Measurements from ENCODE around the gene SDCBP2. TPM values are rescaled to one million over a fixed set of nuclear protein-coding genes. Genes with fewer than 3 reads are reported as not detected.

SDCBP2 gene
- total RNA-seq, 1 experiment from 2014 or later, result 0.50 TPM

GRCh38 chr20:1334761-1335160, 5.8 kb upstream of the SDCBP2 start:
- in situ Hi-C loops (cut with HindIII; ENCODE audit: low pct_unique_long_range_greater_than_20kb, low sequenced_read_pairs), result no loop called here
- peak; percentile 59 for DNase-seq (ENCODE audit: low read depth, low spot score)

GRCh38 chr20:1334370-1334731, 5.4 kb upstream of the SDCBP2 start:
- in situ Hi-C loops (cut with HindIII; ENCODE audit: low pct_unique_long_range_greater_than_20kb, low sequenced_read_pairs), result no loop called here
- DNase-seq (ENCODE audit: low read depth, low spot score), result no peak

- DNase-seq (ENCODE audit: low read depth, low spot score), result no peak
- in situ Hi-C loops (cut with HindIII; ENCODE audit: low pct_unique_long_range_greater_than_20kb, low sequenced_read_pairs), result no loop called here
Measured at GRCh38 chr20:1333462-1334369, 4.8 kb upstream of the SDCBP2 start.

GRCh38 chr20:1332749-1333300, 3.9 kb upstream of the SDCBP2 start:
- in situ Hi-C loops (cut with HindIII; ENCODE audit: low pct_unique_long_range_greater_than_20kb, low sequenced_read_pairs), result no loop called here
- DNase-seq (ENCODE audit: low read depth, low spot score), result no peak

GRCh38 chr20:1331801-1332453, 3.0 kb upstream of the SDCBP2 start:
- no peak for DNase-seq (ENCODE audit: low read depth, low spot score)
- in situ Hi-C loops (cut with HindIII; ENCODE audit: low pct_unique_long_range_greater_than_20kb, low sequenced_read_pairs), result no loop called here

GRCh38 chr20:1331101-1331500, 2.2 kb upstream of the SDCBP2 start:
- in situ Hi-C loops (cut with HindIII; ENCODE audit: low pct_unique_long_range_greater_than_20kb, low sequenced_read_pairs), result no loop called here
- DNase-seq (ENCODE audit: low read depth, low spot score), result no peak

- peak; percentile 33 for DNase-seq (ENCODE audit: low read depth, low spot score)
- in situ Hi-C loops (cut with HindIII; ENCODE audit: low pct_unique_long_range_greater_than_20kb, low sequenced_read_pairs), result no loop called here
Measured at GRCh38 chr20:1330075-1330830, 1.3 kb upstream of the SDCBP2 start.

GRCh38 chr20:1327827-1328679, 886 bp downstream of the SDCBP2 start:
- in situ Hi-C loops (cut with HindIII; ENCODE audit: low pct_unique_long_range_greater_than_20kb, low sequenced_read_pairs), result no loop called here
- no peak for DNase-seq (ENCODE audit: low read depth, low spot score)

GRCh38 chr20:1327241-1327653, 1.7 kb downstream of the SDCBP2 start:
- in situ Hi-C loops (cut with HindIII; ENCODE audit: low pct_unique_long_range_greater_than_20kb, low sequenced_read_pairs), result no loop called here
- DNase-seq (ENCODE audit: low read depth, low spot score), result no peak

GRCh38 chr20:1326031-1326930, 2.7 kb downstream of the SDCBP2 start:
- DNase-seq (ENCODE audit: low read depth, low spot score), result no peak
- in situ Hi-C loops (cut with HindIII; ENCODE audit: low pct_unique_long_range_greater_than_20kb, low sequenced_read_pairs), result no loop called here

GRCh38 chr20:1325173-1326030, 3.5 kb downstream of the SDCBP2 start:
- in situ Hi-C loops (cut with HindIII; ENCODE audit: low pct_unique_long_range_greater_than_20kb, low sequenced_read_pairs), result no loop called here
- DNase-seq (ENCODE audit: low read depth, low spot score), result peak; percentile 98

- in situ Hi-C loops (cut with HindIII; ENCODE audit: low pct_unique_long_range_greater_than_20kb, low sequenced_read_pairs), result loop anchor here (25.0 kb wide), 1 partner anchor 113 kb away; no protein-coding TSS in a partner anchor
- DNase-seq (ENCODE audit: low read depth, low spot score), result no peak
Measured at GRCh38 chr20:1324598-1325172, 4.3 kb downstream of the SDCBP2 start.

GRCh38 chr20:1323830-1324597, 4.9 kb downstream of the SDCBP2 start:
- in situ Hi-C loops (cut with HindIII; ENCODE audit: low pct_unique_long_range_greater_than_20kb, low sequenced_read_pairs), result loop anchor here (25.0 kb wide), 1 partner anchor 113 kb away; no protein-coding TSS in a partner anchor
- DNase-seq (ENCODE audit: low read depth, low spot score), result no peak

GRCh38 chr20:1323256-1323655, 5.7 kb downstream of the SDCBP2 start:
- in situ Hi-C loops (cut with HindIII; ENCODE audit: low pct_unique_long_range_greater_than_20kb, low sequenced_read_pairs), result loop anchor here (25.0 kb wide), 1 partner anchor 114 kb away; no protein-coding TSS in a partner anchor

More at GRCh38 chr20:1323256-1323655, 5.7 kb downstream of the SDCBP2 start:
- DNase-seq (ENCODE audit: low read depth, low spot score), result no peak
